Psoas muscle (tissue), 7 donors: Measurements from ENCODE around the gene NXT1. TPM values are rescaled to one million over a fixed set of nuclear protein-coding genes. Genes with fewer than 3 reads are reported as not detected.

Experiments
- polyA plus RNA-seq, 3 donors: library from polyadenylated mRNA; stranded (reverse); fragments of 200-250 nt; gene quantifications; one replicate each; pipeline ENCODE4 v1.2.3, GENCODE V29; 2013
- total RNA-seq, 4 donors: library from RNA; stranded (reverse); fragmentation: NEBNext Ultra II Directional in 2 of 4; extraction: Animal tissue kit (Norgen Biotek cat#: 25700) in 2 of 4; gene quantifications; one replicate each; pipeline versions ENCODE4 v1.2.1 to v1.2.4, GENCODE V29; 2021 to 2023
- donor health status: healthy with polysubstance abuse.
- donor health status: DM: no; HTN: no; CAD: no; lungs with moderate emphysema.
- donor health status: Bipolar disorder and iron deficiency.
- donor health status: healthy.
- donor health status: DM: no; HTN: no; CAD: no.
- donor health status: DM: no; HTN: no; CAD: no.
- donor health status: DM: yes; HTN: yes; CAD: no.

NXT1 gene
- total and polyA plus RNA-seq, 7 donors: 6.7 to 29.9 (median 11.4) TPM

Other genes with a start within 250 kb of the NXT1 start
- 10 to 100 TPM in 3 of 4 donors, 1 to 10 TPM in 1; 9.7 to 20.7 (median 11.9) TPM for gene GZF1, start 11.4 kb downstream of the NXT1 start, total RNA-seq
- gene GZF1, start 11.4 kb downstream of the NXT1 start, polyA plus RNA-seq: 10 to 100 TPM in 1 of 3 donors, 1 to 10 TPM in 2; 5.3 to 10.5 (median 6.8) TPM
- gene NAPB, start 70.7 kb downstream of the NXT1 start, total RNA-seq: 1 to 10 TPM; 2.5 to 5.0 (median 3.5) TPM
- gene NAPB, start 70.7 kb downstream of the NXT1 start, polyA plus RNA-seq: 10 to 100 TPM in 1 of 3 donors, 1 to 10 TPM in 2; 1.8 to 12.3 (median 3.0) TPM
- not detected for gene CSTL1, start 88.9 kb downstream of the NXT1 start, total RNA-seq
- not detected for gene CSTL1, start 88.9 kb downstream of the NXT1 start, polyA plus RNA-seq
- not detected for gene CST11, start 102.1 kb downstream of the NXT1 start, total RNA-seq
- not detected for gene CST11, start 102.1 kb downstream of the NXT1 start, polyA plus RNA-seq
- not detected for gene CST8, start 140.3 kb downstream of the NXT1 start, total RNA-seq
- gene CST8, start 140.3 kb downstream of the NXT1 start, polyA plus RNA-seq: not detected
- gene CST9L, start 217.7 kb downstream of the NXT1 start, total RNA-seq: not detected
- gene CST9L, start 217.7 kb downstream of the NXT1 start, polyA plus RNA-seq: not detected